Measurements from ENCODE around the gene CYP4F8. TPM values are rescaled to one million over a fixed set of nuclear protein-coding genes. Genes with fewer than 3 reads are reported as not detected.

CYP4F8 gene
- polyA plus RNA-seq, 1 of the 3 experiments (the other 2 are of a cell fraction) = not detected

DNA sequence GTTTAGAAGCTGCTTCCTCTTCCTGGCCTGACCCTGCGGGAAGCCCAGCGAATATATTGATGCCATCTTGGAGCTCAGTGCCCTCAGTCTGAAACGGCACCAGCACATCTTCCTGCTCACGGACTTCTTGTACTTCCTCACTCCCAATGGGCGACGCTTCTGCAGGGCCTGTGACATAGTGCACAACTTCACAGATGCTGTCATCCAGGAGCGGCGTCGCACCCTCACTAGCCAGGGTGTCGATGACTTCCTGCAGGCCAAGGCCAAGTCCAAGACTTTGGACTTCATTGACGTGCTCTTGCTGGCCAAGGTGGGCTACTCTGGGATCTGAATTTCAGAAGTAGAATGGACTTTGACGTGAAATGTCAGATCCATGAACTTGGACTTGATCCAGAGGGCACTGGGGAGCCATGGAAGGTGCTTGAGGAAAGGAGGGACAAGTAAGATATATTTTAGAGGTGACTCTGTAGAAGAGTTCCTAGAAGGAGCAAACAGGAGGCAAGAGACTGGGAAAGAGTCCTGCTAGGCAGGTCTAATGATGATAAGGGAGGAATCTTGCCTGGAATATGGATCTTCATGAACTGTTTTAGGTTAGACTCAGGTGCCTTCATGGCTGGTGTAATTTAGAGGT lies 38.4 kb upstream of the CYP4F8 start:
- Histone ChIP-seq H3K27me3 (ENCODE audit: insufficient read depth) (peaks cover 12% of the 10 kb centered on the region; the same call in 1 of the 2 replicates), H3K9me2 (no peaks in the 10 kb centered on the region), H4K20me1 (ENCODE audit: insufficient read depth) (no peaks in the 10 kb centered on the region), H3K4me3 (ENCODE audit: low read depth in 2 of 2, low read length in 1 of 2) (no peak overlapping the region), H3K4me1 (ENCODE audit: control insufficient read depth in 1 of 2, insufficient read depth in 2 of 2, low read depth in 1 of 2, low read length in 1 of 2) (no peaks in the 10 kb centered on the region), H3K79me2 (ENCODE audit: insufficient read depth) (no peaks in the 10 kb centered on the region), H3K36me3 (replicated peaks in 1 of 2; ENCODE audit: control insufficient read depth in 1 of 2, insufficient read depth in 2 of 2, low read length in 1 of 2) (no peaks in the 10 kb centered on the region), H3K9me3 (no peaks in the 10 kb centered on the region), H2AFZ (ENCODE audit: low read depth) (no peak overlapping the region), H3F3A (replicated peaks; ENCODE audit: insufficient read depth) (no peaks in the 10 kb centered on the region), H3K4me2 (no peak overlapping the region), H3K9ac (no peak overlapping the region), H3K27ac (ENCODE audit: low read depth in 2 of 2, low read length in 1 of 2) (no peak overlapping the region)
- 2% methylated on average over 9 of the region's 12 CpGs for WGBS (ENCODE audit: low lambda C conversion rate)
- ChIA-PET POLR2A (no interaction called here), CTCF (interaction anchor here (0.7 kb wide), 1 partner anchor 8 kb away, joined by 3 read pairs; no protein-coding TSS in a partner anchor)
- DNase-seq = no peak
- TF ChIP-seq GABPA (IDR thresholded peaks at IDR 0.05; ENCODE audit: low read depth) (no peak), RXRA (IDR thresholded peaks at IDR 0.05; ENCODE audit: borderline replicate concordance, low read depth) (no peak), NRF1 (IDR thresholded peaks at IDR 0.05; ENCODE audit: low read depth, low read length) (no peak), RCOR1 (IDR thresholded peaks at IDR 0.05; ENCODE audit: low read length) (no peak), NFIC (IDR thresholded peaks at IDR 0.05; ENCODE audit: borderline replicate concordance) (no peak)

- no peak for DNase-seq
- Histone ChIP-seq H3K9ac (no peak overlapping the region), H3K9me3 (no peaks in the 10 kb centered on the region), H3K4me1 (ENCODE audit: control insufficient read depth in 1 of 2, insufficient read depth in 2 of 2, low read depth in 1 of 2, low read length in 1 of 2) (no peaks in the 10 kb centered on the region), H4K20me1 (ENCODE audit: insufficient read depth) (no peaks in the 10 kb centered on the region), H3F3A (replicated peaks; ENCODE audit: insufficient read depth) (no peaks in the 10 kb centered on the region), H3K27ac (ENCODE audit: low read depth in 2 of 2, low read length in 1 of 2) (no peak overlapping the region), H3K27me3 (ENCODE audit: insufficient read depth) (peaks cover 19% of the 10 kb centered on the region; the same call in 1 of the 2 replicates), H3K36me3 (replicated peaks in 1 of 2; ENCODE audit: control insufficient read depth in 1 of 2, insufficient read depth in 2 of 2, low read length in 1 of 2) (no peaks in the 10 kb centered on the region), H3K4me2 (no peak overlapping the region), H2AFZ (ENCODE audit: low read depth) (no peak overlapping the region), H3K4me3 (ENCODE audit: low read depth in 2 of 2, low read length in 1 of 2) (no peak overlapping the region), H3K9me2 (no peaks in the 10 kb centered on the region), H3K79me2 (ENCODE audit: insufficient read depth) (no peaks in the 10 kb centered on the region)
- POLR2A ChIA-PET = no interaction called here
- 13% methylated on average over 5 of the region's 6 CpGs for whole genome bisulfite sequencing (ENCODE audit: low lambda C conversion rate)
- TF ChIP-seq, protein P1, sequence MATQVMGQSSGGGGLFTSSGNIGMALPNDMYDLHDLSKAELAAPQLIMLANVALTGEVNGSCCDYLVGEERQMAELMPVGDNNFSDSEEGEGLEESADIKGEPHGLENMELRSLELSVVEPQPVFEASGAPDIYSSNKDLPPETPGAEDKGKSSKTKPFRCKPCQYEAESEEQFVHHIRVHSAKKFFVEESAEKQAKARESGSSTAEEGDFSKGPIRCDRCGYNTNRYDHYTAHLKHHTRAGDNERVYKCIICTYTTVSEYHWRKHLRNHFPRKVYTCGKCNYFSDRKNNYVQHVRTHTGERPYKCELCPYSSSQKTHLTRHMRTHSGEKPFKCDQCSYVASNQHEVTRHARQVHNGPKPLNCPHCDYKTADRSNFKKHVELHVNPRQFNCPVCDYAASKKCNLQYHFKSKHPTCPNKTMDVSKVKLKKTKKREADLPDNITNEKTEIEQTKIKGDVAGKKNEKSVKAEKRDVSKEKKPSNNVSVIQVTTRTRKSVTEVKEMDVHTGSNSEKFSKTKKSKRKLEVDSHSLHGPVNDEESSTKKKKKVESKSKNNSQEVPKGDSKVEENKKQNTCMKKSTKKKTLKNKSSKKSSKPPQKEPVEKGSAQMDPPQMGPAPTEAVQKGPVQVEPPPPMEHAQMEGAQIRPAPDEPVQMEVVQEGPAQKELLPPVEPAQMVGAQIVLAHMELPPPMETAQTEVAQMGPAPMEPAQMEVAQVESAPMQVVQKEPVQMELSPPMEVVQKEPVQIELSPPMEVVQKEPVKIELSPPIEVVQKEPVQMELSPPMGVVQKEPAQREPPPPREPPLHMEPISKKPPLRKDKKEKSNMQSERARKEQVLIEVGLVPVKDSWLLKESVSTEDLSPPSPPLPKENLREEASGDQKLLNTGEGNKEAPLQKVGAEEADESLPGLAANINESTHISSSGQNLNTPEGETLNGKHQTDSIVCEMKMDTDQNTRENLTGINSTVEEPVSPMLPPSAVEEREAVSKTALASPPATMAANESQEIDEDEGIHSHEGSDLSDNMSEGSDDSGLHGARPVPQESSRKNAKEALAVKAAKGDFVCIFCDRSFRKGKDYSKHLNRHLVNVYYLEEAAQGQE (IDR thresholded peaks at IDR 0.05; ENCODE audit: low read depth, low read length) = peak; percentile 86
- TF ChIP-seq ELF1 (IDR thresholded peaks at IDR 0.05) = no peak
- CTCF ChIA-PET = no interaction called here
Measured at GRCh38 chr19:15577184-15577771, 37.7 kb upstream of the CYP4F8 start.

DNA sequence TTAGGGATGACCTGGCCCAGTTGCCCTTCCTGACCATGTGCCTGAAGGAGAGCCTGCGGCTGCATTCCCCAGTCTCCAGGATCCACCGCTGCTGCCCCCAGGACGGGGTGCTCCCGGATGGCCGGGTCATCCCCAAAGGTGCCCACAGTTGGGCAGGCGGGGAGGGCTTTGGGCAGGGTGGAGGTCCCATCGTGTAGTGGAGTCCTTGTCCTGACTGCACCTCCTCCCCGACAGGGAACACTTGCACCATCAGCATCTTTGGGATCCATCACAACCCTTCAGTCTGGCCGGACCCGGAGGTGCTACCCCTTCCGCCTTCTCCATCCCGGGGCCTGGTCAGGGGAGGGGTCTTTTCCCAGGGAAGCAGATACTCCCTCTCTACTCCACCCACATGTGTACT lies 31.7 kb upstream of the CYP4F8 start:
- no peaks in the 10 kb centered on the region for H3K9me2 ChIP-seq
- H3K9ac ChIP-seq = no peak overlapping the region
- DNase-seq = no peak
- H4K20me1 ChIP-seq (ENCODE audit: insufficient read depth) = no peaks in the 10 kb centered on the region
- H3K9me3 ChIP-seq = no peaks in the 10 kb centered on the region
- H3K4me3 ChIP-seq (ENCODE audit: low read depth in 2 of 2, low read length in 1 of 2) = no peak overlapping the region
- H2AFZ ChIP-seq (ENCODE audit: low read depth) = no peak overlapping the region
- H3K79me2 ChIP-seq (ENCODE audit: insufficient read depth) = no peaks in the 10 kb centered on the region
- H3K27ac ChIP-seq (ENCODE audit: low read depth in 2 of 2, low read length in 1 of 2) = no peak overlapping the region
- no peaks in the 10 kb centered on the region for H3K36me3 ChIP-seq (replicated peaks in 1 of 2; ENCODE audit: control insufficient read depth in 1 of 2, insufficient read depth in 2 of 2, low read length in 1 of 2)
- no peaks in the 10 kb centered on the region for H3F3A ChIP-seq (replicated peaks; ENCODE audit: insufficient read depth)
- H3K4me1 ChIP-seq (ENCODE audit: control insufficient read depth in 1 of 2, insufficient read depth in 2 of 2, low read depth in 1 of 2, low read length in 1 of 2) = no peaks in the 10 kb centered on the region
- H3K4me2 ChIP-seq = no peak overlapping the region
- peaks cover 39% of the 10 kb centered on the region for H3K27me3 ChIP-seq (ENCODE audit: insufficient read depth)
- WGBS (ENCODE audit: low lambda C conversion rate) = 1% methylated on average over 9 of the region's 12 CpGs
- no peak for TF ChIP-seq FOSL2 (IDR thresholded peaks at IDR 0.05; ENCODE audit: borderline replicate concordance, low read depth)
- TF ChIP-seq, protein P1 (IDR thresholded peaks at IDR 0.05; ENCODE audit: low read depth, low read length) = no peak
- no peak for TF ChIP-seq MEF2A (IDR thresholded peaks at IDR 0.05; ENCODE audit: borderline replicate concordance, low read depth)
- TF ChIP-seq TEAD4 (IDR thresholded peaks at IDR 0.05; ENCODE audit: borderline replicate concordance, insufficient read depth) = no peak
- TF ChIP-seq RCOR1 (IDR thresholded peaks at IDR 0.05; ENCODE audit: low read length) = no peak
- TF ChIP-seq FOXM1 (IDR thresholded peaks at IDR 0.05; ENCODE audit: low read depth) = no peak
- no peak for TF ChIP-seq MXI1 (IDR thresholded peaks at IDR 0.05; ENCODE audit: low read depth, low read length)
- no peak for TF ChIP-seq RXRA (IDR thresholded peaks at IDR 0.05; ENCODE audit: borderline replicate concordance, low read depth)
- ChIA-PET CTCF (no interaction called here), POLR2A (no interaction called here)

Data from SK-N-SH (cell line).